ENCODE measurements around the gene IST1. TPM values are rescaled to one million over a fixed set of nuclear protein-coding genes. Genes with fewer than 3 reads are reported as not detected.

IST1 gene
- total and polyA plus RNA-seq, 2 experiments from 2014 or later: 144 to 240 TPM

- WGBS (ENCODE audit: low lambda C conversion rate, missing lambda C conversion rate): 89% methylated on average over 15 of the region's 15 CpGs
Measured at GRCh38 chr16:71974068-71974818, 78.9 kb downstream of the IST1 start.

More at GRCh38 chr16:71974068-71974818, 78.9 kb downstream of the IST1 start:
- DNase-seq (ENCODE audit: low spot score): no peak
- no peaks in the 10 kb centered on the region for H3K27me3 ChIP-seq
- H3K79me2 ChIP-seq: no peaks in the 10 kb centered on the region
- TF ChIP-seq, protein P1, sequence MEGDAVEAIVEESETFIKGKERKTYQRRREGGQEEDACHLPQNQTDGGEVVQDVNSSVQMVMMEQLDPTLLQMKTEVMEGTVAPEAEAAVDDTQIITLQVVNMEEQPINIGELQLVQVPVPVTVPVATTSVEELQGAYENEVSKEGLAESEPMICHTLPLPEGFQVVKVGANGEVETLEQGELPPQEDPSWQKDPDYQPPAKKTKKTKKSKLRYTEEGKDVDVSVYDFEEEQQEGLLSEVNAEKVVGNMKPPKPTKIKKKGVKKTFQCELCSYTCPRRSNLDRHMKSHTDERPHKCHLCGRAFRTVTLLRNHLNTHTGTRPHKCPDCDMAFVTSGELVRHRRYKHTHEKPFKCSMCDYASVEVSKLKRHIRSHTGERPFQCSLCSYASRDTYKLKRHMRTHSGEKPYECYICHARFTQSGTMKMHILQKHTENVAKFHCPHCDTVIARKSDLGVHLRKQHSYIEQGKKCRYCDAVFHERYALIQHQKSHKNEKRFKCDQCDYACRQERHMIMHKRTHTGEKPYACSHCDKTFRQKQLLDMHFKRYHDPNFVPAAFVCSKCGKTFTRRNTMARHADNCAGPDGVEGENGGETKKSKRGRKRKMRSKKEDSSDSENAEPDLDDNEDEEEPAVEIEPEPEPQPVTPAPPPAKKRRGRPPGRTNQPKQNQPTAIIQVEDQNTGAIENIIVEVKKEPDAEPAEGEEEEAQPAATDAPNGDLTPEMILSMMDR (IDR thresholded peaks at IDR 0.05; ENCODE audit: poor library complexity): no peak
- no peak for TF ChIP-seq EZH2 (IDR thresholded peaks at IDR 0.05; ENCODE audit: borderline replicate concordance)
- no peak for TF ChIP-seq EZH2phosphoT487 (IDR thresholded peaks at IDR 0.05; ENCODE audit: low read depth, severe bottlenecking, unreplicated experiment)
- H3K4me3 ChIP-seq: no peak overlapping the region
- peaks cover 3% of the 10 kb centered on the region for H3K4me1 ChIP-seq (ENCODE audit: insufficient read depth)
- H4K20me1 ChIP-seq (ENCODE audit: insufficient read depth, poor library complexity, severe bottlenecking): no peaks in the 10 kb centered on the region
- no peak overlapping the region for H2AFZ ChIP-seq
- H3K9me2 ChIP-seq (replicated peaks; ENCODE audit: insufficient read depth): no peaks in the 10 kb centered on the region
- H3K9me3 ChIP-seq (ENCODE audit: low read depth): no peaks in the 10 kb centered on the region
- no peak overlapping the region for H3K4me2 ChIP-seq
- H3K27ac ChIP-seq: no peak overlapping the region
- no peaks in the 10 kb centered on the region for H3K36me3 ChIP-seq (replicated peaks; ENCODE audit: insufficient read depth, low read depth)

Other genes with a start within 250 kb of the IST1 start
- 15.0 and 17.5 TPM in 2 replicates for gene PHLPP2, start 170.8 kb upstream of the IST1 start, total RNA-seq
- 4.5 and 7.4 TPM in 2 replicates for gene PHLPP2, start 170.8 kb upstream of the IST1 start, polyA plus RNA-seq
- 85.5 and 96.2 TPM in 2 replicates for gene AP1G1, start 86.7 kb upstream of the IST1 start, total RNA-seq
- gene AP1G1, start 86.7 kb upstream of the IST1 start, polyA plus RNA-seq: 27.2 and 28.3 TPM in 2 replicates
- 17.3 and 20.8 TPM in 2 replicates for gene ATXN1L, start 49.6 kb upstream of the IST1 start, total RNA-seq
- 8.1 and 8.6 TPM in 2 replicates for gene ATXN1L, start 49.6 kb upstream of the IST1 start, polyA plus RNA-seq
- gene ZNF821, start 11.3 kb upstream of the IST1 start, total RNA-seq: 12.7 and 13.5 TPM in 2 replicates
- 20.6 and 24.4 TPM in 2 replicates for gene ZNF821, start 11.3 kb upstream of the IST1 start, polyA plus RNA-seq
- 0.23 TPM in 1 of 2 replicates, not detected in the other for gene PKD1L3, start 104.9 kb downstream of the IST1 start, total RNA-seq
- 0.50 TPM in 1 of 2 replicates, not detected in the other for gene PKD1L3, start 104.9 kb downstream of the IST1 start, polyA plus RNA-seq
- 4.2 and 6.6 TPM in 2 replicates for gene DHODH, start 113.2 kb downstream of the IST1 start, total RNA-seq
- 5.6 and 6.5 TPM in 2 replicates for gene DHODH, start 113.2 kb downstream of the IST1 start, polyA plus RNA-seq
- 374 and 430 TPM in 2 replicates for gene HP, start 159.0 kb downstream of the IST1 start, total RNA-seq
- 495 and 719 TPM in 2 replicates for gene HP, start 159.0 kb downstream of the IST1 start, polyA plus RNA-seq
- 16.9 and 19.7 TPM in 2 replicates for gene HPR, start 167.7 kb downstream of the IST1 start, total RNA-seq
- 19.2 and 26.6 TPM in 2 replicates for gene HPR, start 167.7 kb downstream of the IST1 start, polyA plus RNA-seq
- 9.2 and 10.0 TPM in 2 replicates for gene TXNL4B, start 198.1 kb downstream of the IST1 start, total RNA-seq
- 8.5 and 10.9 TPM in 2 replicates for gene TXNL4B, start 198.1 kb downstream of the IST1 start, polyA plus RNA-seq
- 40.2 and 42.2 TPM in 2 replicates for gene DHX38, start 198.3 kb downstream of the IST1 start, total RNA-seq
- 32.9 and 50.8 TPM in 2 replicates for gene DHX38, start 198.3 kb downstream of the IST1 start, polyA plus RNA-seq